ENCODE results near the gene IL36G.

The IL36G gene

DNA sequence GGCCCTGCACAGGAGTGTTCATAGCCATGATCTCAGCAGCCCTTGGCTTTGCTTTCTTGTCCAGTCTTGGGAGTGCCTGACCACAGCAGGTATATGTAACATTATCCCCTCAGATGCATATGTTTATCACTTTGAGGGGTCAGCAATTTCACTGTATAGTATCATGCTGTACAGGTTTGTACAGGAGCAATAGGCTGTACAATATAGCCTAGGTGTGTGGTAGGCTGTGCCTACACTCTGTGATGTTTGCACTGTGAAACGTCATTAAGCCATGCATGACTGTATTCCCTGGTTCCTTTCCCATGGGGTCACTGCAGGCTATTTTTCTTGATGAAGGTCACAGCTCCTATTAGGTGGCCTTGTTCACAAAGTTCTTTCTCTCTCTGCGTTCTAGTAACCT is 4.7 kb upstream of the IL36G start:
- no peak for DNase-seq

DNA sequence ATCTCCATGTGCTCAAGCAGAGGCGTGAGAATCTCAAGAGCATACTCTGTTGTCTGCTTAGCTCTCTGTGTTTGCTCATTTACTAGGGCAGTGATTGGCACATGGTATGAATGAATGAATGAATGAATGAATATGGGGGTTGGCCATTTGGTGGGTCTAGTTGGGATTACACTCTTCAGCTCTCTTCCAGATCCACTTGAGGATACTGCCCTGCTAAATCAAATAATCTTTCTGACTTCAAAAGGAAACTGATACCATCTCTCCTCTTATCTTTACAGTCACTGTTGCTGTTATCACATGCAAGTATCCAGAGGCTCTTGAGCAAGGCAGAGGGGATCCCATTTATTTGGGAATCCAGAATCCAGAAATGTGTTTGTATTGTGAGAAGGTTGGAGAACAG is 1.9 kb downstream of the IL36G start:
- no peak for DNase-seq

DNA sequence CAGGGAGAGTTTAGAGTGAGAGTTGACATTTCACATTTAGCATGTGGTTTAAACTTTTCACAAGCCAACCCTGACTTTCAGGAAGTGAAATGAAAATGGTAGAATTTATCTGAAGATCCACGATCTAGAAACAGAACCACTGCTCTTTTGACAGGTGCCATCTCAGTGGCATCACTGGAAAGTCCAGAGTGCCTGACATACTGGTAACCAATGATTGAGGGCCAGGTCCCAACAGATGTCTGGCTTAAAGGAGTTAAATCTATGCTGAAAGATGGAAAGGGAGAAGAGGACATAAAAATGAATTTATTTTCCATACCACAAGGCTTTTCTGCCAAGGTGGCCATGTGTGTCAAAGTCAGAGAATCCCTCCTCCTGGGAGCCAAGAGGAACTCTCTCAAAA is 2.7 kb downstream of the IL36G start:
- DNase-seq, result no peak

DNA sequence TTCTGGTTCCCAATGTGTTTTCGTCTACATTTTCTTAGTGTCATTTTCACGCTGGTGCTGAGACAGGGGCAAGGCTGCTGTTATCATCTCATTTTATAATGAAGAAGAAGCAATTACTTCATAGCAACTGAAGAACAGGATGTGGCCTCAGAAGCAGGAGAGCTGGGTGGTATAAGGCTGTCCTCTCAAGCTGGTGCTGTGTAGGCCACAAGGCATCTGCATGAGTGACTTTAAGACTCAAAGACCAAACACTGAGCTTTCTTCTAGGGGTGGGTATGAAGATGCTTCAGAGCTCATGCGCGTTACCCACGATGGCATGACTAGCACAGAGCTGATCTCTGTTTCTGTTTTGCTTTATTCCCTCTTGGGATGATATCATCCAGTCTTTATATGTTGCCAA is 7.3 kb downstream of the IL36G start:
- no peak for DNase-seq

DNA sequence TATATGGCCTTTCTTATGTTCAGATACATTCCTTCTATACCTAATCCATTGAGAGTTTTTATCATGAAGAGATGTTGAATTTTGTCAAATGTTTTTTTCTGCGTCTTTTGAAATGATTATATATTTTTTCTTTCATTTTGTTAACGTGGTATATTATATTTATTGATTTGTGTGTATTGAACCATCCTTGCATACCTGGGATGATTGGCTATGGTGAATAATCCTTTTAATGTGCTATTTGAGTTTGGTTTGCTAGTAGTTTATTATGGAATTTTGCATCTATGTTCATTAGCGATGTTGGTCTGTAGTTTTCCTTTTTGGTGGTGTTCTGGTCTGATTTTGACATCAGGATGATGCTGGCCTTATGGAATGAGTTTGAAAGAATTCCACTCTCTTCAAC is 11.8 kb downstream of the IL36G start:
- DNase-seq, result no peak

DNA sequence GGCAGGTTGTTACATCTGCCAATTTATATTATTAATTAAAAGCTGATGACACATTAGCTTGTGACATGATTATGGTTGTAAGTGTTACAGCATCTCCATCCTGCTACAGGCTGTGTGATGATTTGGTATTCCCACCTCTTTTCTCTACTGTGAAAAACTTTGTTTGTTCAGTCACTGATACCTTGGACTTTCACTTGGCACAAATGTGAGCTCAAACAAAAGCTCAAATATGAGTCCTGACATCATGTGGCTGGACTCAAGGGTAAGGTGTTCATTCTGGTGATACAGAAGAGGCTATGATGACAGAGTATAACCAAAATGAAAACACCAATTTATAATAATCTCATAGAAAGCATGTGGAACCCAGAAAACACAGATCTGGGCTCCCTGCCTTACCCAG is 16.0 kb downstream of the IL36G start:
- DNase-seq, result no peak

DNA sequence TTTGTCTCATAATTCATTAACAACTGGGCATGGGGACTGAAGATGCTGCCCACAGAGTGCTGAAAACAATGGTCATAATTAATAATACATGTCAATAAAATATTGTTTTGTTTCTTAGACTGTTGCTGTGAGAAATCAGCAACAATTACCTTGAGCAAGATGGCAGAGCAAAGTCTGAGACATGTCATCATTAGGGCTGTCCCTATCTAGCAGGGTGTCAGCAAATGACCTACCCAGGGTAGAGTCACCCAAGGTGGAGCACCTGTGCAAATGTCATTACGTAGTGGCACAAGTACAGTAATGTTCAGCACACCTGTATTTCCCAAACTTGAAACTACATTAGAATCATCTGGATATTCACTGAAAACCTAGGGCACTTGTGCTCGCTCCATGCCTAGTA is 16.8 kb downstream of the IL36G start:
- DNase-seq, result no peak

DNA sequence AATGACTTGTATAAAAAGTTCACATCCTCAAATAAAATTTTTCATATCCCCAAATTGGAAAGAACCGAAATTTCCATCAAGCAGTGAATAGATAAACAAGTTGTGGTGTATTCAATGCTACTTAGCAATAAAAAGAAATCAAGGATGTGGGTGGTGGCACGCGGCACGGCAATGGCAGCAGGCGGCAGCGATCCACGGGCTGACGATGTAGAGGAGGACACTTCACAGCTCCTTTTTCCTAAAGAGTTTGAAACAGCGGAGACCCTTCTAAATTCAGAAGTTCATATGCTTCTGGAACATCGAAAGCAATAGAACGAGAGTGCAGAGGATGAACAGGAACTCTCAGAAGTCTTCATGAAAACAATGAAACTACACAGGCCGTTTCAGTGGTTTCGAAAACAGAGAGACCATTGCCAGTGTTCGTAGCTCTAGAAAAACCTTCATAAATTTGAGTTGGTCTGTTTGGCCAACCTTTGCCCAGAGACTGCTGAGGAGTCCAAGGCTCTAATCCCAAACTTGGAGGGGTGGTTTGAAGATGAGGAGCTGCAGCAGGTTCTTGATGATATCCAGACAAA is 17.6 kb downstream of the IL36G start:
- no peak for DNase-seq

DNA sequence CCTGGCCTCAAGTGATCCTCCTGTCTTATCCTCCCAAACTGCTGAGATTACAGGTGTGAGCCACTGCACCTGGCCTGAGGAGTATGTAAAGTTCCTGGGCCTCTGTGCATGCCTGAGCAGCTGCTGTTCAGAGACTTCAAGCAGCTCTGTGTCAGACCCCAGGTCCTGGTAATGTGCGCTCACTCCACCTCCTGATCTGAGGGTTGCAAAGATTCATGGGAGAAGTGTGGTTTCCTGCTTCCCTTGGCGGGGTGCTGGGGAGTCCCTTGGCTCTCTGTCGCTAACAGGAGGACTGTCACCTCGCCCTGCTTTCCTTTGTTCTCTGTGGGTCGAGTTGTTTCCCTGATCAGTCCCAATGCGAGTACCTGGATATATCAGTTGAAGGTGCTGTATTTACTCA is 18.8 kb downstream of the IL36G start:
- DNase-seq, result no peak

DNA sequence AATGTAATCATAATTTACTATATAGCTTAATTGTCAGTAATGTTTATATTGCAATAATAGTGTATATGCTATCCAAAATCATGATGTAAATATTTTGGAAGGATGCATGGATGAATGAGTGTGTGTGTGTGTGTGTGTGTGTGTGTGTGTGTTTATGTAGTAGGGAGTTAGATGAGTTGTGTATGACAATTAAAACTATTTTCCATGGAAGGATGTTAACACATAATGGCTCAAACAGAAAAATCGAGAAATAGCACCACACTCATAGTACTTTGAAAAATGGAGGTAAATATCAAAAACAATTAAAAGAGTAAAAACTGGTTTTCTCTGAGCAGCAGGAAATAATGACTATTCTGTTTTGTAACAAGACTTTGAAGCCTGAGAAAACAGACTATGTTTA is 19.3 kb downstream of the IL36G start:
- no peak for DNase-seq

DNA sequence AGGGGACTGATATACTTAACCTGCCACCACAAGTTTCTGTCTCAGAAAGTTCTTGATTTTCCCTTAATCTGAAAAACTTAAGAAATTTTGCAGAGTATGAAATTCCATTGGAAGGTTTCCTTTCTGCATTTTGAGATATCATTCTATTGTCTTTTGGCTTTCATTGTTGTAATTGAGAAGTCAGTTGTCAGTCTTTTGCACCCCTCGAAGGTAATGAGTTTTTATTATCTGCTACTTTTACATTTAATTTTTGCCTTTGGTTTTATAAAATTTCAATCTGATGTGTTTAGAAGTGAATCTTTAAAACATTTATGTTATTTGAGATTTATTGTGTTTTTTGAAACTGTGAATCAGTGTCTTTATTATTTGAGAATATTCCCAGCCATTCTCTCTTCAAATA is 22.6 kb downstream of the IL36G start:
- DNase-seq, result no peak

DNA sequence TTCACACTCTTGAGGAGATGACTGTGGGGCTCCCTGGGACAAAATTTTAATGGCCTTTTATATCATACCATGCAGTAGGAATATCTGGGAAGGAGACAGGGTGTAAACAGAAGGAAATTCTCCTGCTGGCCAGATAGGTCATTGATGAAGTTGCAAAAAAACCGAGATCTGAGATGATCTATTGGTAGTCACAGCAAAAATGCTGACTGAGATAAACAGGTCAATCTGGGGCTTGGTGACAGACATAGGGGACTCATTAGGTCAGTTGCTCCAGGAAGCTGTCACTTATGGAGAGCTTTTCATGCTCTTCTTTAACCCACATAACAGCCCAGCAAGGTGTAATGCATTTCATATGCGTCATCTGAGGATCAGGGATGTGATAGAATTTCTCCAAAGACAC is 24.9 kb downstream of the IL36G start:
- no peak for DNase-seq

DNA sequence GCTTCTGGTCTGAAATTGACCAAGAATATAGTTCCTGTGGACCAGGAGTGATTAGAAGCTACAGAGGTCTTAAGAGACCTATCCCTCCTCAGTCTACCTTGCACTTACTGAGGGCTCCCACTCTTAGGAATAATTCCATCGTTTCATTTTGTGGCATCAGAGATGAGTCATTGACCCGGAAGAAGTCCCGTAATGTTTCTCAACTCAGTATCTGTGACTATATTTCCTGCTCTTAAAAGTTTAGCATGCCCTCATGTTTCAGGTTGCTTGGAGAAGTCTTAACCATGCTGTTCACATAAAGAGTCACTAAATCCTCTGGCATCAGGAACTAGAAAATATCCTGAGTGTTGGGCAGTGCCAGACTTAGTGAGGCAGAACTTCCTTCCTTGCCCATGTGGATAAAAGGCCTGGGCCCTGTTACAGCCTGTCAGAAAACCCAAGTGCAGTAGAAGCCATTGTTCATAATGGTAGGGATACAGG is 27.3 kb downstream of the IL36G start, which contains the start of gene IL36A:
TSS of gene IL36A (plus strand) at position 430 of the 480 bp plus-strand sequence. CDS start 413 bp downstream, outside the sequence.
- no peak for DNase-seq

DNA sequence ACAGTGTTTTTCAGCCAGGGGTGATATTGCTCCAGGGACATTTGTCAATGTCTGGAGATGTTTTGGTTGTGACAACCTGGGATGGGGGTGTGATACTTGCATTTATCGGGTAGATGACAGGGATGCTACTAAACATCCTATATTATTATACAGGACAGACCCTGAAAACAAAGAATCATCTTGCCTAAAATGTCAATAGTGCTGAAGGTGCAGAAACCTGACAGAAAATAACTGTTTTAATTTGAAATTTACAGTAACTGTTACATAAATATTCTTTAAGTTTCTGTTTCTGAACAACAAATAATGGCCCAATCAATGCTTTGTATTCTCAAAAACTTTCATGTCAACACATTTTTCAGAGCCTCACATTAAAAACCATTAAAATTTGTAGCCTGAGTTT is 29.4 kb downstream of the IL36G start:
- DNase-seq, result no peak

DNA sequence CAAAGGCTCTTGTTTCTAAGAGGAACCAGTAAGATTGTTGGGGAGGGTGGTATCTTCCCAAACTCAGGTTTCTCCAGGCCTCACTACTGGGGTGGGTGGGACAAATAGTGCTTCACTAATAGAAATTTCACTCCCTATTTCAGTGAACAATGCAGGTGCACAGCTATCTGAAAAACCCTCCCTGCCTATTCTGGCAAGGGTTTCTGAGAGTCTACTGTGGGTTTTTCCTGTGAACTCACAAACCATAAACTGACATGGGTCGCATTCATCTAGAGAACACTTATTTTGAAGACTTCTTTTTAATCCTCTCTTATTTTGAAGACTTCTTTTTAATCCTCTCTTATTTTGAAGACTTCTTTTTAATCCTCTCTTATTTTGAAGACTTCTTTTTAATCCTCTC is 31.8 kb downstream of the IL36G start:
- no peak for DNase-seq

DNA sequence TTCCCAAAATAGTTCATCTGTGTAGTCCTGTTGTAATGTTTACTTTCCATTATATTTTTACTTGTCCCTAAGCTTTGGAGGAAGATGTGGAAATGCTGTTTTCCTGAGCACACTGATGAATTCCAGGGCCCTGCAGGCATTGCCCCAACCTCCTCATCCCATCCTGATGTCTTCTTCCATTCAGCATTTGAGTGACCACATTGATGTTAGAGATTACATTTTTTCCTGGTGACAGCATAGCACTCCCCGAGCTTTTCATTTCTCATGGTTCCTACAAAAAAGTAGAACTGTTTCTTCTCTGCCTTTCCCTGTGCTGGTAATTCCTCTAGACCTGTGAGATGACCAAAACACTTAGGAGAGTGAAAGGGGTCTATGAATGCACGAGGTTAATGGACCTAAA is 32.3 kb downstream of the IL36G start:
- no peak for DNase-seq

DNA sequence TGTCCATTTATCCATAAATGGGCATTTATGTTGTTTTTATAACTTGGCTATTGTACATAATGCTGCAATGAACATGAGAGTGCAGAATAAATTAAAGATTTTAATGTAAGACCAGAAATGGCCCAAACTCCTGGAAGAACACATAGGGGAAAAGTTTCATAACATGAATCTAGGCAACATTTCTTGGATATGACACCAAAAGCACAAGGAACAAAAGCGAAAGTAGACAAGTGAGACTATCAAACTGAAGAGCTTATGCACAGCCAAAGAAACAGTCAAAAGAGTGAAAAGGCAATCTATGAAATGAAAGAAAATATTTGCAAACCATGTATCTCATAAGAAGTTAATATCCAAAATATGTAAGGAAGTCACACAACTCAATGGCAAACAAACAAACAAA is 33.3 kb downstream of the IL36G start:
- no peak for DNase-seq

DNA sequence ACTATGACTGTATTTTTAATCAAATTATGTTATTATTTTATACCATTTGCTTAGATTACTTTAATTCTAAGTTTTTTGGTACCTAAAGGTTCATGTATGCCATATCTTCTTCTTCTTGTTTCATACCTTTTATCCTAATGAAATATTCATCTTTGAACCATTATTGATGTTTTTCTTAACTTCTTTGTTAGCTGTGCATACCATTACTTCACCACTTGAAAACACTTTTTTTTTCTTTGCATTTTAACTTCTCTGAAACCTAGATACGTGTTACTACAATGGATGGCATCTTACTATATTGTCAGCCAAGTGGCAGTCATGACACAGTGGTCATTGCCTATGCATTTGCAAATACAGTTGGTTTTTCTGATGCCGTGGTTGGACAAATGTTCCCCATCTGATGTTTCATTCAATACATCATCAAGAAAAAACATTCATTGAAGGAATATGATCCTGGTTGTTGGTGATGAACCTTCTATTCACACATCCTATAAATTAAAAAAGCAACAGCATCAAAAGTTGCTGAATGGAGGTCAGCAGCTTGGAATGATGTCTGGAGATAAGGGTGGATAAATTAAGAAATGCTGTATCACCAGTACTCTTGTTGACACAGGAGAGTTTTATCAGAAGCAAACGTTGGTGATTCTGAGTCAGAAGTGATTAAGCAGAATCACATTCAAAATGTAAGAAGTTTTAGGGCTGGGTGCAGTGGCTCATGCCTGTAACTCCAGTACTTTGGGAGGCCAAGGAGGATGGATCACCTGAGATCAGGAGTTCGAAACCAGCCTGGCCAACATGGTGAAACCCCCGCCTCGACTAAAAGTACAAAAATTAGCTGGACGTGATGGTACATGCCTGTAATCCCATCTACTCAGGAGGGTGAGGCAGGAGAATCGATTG is 34.9 kb downstream of the IL36G start:
- DNase-seq, result no peak

DNA sequence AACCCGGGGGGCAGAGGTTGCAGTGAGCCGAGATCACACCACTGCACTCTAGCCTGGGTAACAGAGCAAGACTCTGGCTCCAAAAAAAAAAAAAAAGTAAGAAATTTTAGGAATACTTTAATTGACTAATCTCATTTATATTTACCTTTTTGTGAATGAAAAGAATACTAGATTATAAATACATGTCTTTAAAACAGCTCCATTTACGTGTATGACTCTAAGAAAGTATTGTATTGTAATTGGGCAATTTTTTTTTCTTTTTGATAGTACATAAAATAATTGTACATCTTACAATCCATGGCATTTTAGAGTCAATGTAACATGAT is 35.5 kb downstream of the IL36G start:
- no peak for DNase-seq

DNA sequence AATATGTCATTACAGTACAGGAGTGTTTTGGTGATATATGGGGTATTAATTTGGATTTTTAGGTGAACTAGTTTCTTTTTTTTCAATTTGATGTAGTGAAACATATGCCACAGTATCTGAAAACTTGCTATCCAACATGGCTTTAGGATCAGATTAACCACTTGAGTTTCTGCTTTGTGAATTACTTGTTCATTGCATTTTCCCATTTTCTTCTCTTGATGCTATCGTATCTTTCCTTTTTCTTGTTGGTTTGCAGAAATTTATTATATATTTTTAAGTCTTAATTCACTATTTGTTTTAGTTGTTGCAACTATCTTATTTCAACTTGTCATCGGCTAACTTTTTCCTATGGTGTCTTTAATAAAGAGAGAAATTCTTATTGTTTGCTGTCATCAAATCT is 36.3 kb downstream of the IL36G start:
- no peak for DNase-seq

DNA sequence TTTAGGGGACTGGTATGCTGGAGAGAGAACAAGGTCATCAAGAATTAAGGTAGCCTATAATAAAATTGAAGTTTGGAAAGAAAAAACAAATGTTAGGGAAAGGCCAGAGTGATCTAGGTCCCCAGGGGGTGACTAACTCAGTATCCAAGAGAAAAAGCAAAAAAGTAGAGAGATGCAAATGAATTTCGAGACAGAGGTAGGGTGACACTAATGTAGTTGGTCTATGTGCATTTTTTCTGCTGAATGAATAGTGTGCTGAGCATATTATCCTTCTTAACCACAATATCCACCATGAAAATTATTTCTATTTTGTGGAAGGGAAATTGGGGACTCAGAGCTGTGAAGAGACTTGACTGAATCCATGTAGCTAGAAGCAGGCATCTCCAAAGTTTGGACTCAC is 37.2 kb downstream of the IL36G start:
- no peak for DNase-seq

DNA sequence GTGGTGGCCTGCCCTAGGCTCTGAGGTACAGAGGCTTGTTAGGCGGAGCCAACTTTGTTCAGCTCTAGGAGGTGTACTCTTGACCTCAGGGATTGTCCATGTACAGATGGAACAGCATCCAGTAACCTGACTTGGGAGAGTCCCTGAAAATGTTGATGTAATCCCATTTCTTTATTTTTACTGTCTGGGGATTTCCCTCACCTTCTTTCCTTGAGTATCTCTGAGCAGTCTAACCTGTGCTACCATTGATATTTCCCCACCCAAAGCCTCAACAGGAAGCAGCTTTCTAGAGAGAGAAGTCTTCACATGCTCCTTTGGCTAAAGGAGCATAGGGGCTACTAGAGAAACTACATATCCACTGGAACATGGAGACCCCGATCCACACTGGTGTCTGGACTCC is 37.8 kb downstream of the IL36G start:
- DNase-seq, result no peak

DNA sequence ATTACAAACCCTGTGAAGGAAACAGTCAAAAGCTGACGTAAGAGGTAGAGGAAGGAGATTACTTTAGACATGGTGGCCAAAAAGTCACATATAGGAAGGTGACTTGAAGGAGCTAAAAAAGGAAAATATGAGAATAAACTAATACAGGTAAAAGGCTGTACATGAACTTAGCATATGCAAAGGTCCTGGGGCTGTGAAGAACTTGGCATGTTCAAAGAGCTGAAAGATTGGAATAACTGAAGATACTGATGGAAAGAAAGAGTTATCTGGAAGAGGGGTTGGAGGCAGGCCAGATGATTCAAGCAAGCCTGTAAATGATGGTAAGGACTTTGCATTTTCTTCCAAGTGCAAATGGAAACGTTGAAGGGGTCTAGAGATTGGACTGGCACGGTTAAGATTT is 40.7 kb downstream of the IL36G start:
- no peak for DNase-seq

DNA sequence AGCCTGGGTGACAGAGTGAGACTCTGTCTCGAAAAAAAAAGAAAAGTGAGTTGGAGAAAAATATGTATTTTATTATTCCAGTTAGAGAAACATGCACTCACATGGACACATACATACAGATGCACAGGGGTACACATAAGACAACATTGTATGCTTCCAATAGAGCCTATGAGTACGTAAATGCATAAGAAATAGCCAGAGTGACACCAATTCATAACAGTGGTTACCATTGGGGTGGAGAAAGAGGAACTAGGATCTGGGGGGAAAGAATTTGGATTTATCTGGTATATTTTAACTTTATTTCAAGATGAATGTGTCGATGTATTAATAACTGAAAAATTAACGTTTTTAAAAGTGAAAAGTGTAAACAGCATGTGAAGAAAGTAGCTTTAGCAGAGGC is 43.5 kb downstream of the IL36G start:
- DNase-seq, result no peak

DNA sequence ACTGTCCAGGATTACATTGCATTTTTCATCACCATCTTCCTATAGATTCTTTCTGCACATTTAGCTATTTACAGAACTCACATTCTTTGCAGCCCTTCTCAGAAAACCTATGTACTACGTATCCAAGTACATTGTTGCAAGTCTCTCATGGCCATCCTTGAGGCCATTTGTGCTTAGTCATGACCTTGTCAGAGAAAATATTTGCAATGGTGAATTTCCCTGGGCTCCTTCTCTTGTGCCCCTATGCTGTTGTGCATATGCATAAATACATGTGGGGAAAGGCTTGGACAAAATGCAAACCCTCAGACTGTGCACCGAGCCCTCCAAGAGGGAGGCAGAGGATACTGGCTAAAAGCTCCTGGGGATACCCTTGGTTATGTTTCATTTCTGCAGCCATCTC is 47.0 kb downstream of the IL36G start:
- DNase-seq, result no peak

All from DMS79 (cell line).